Astrocyte (in vitro differentiated cells and primary cell): ENCODE data around the gene MROH2A. TPM values are rescaled to one million over a fixed set of nuclear protein-coding genes. Genes with fewer than 3 reads are reported as not detected.

Experiments
- DNase-seq: peaks from one replicate; pipeline ENCODE4 v3.0.0-alpha.2; 2010; ENCODE audit warnings: low read depth
- FAIRE-seq: peaks from 2 replicates; lab custom pipeline; 2011; peaks lifted over from hg19 to GRCh38; lab: Jason Lieb, UNC
- H2AFZ ChIP-seq: 2 replicates; pipeline ENCODE4 v1.6.0; 2012; ENCODE audit warnings: low read depth, low read length, inconsistent platforms
- H3K27ac ChIP-seq: 2 replicates; pipeline ENCODE4 v1.5.1; 2011; ENCODE audit warnings: low read depth, low read length, inconsistent platforms
- H3K27me3 ChIP-seq: 2 replicates; pipeline ENCODE4 v1.6.0; 2011; ENCODE audit warnings: low read length, inconsistent platforms; ENCODE audit not compliant: insufficient read depth
- H3K36me3 ChIP-seq: 2 replicates; pipeline ENCODE4 v1.5.1; 2011; ENCODE audit warnings: low read length, inconsistent platforms; ENCODE audit not compliant: insufficient read depth
- H3K4me1 ChIP-seq: 2 replicates; pipeline ENCODE4 v1.5.1; 2011; ENCODE audit warnings: low read length, inconsistent platforms; ENCODE audit not compliant: insufficient read depth
- H3K4me2 ChIP-seq: 2 replicates; pipeline ENCODE4 v1.6.0; 2012; ENCODE audit warnings: low read length, inconsistent platforms
- H3K4me3 ChIP-seq: 2 replicates; pipeline ENCODE4 v1.5.1; 2011; ENCODE audit warnings: low read depth, mild to moderate bottlenecking, low read length, inconsistent platforms; ENCODE audit not compliant: insufficient read depth
- H3K79me2 ChIP-seq: 2 replicates; pipeline ENCODE4 v1.6.0; 2012; ENCODE audit warnings: mild to moderate bottlenecking, low read length, inconsistent platforms; ENCODE audit not compliant: insufficient read depth
- H3K9ac ChIP-seq: 2 replicates; pipeline ENCODE4 v1.6.0; 2012; ENCODE audit warnings: mild to moderate bottlenecking, low read length, inconsistent platforms
- H3K9me3 ChIP-seq: 2 replicates; pipeline ENCODE4 v1.5.1; 2012; ENCODE audit warnings: low read depth, mild to moderate bottlenecking, low read length, inconsistent platforms; ENCODE audit not compliant: insufficient read depth
- H4K20me1 ChIP-seq: 2 replicates; pipeline ENCODE4 v1.6.0; 2012; ENCODE audit warnings: low read length, inconsistent platforms; ENCODE audit not compliant: insufficient read depth
- H3K27ac Mint-ChIP-seq: one replicate; pipeline ENCODE4 v1.8.0; 2021; ENCODE audit warnings: mild to moderate bottlenecking, mixed read lengths; ENCODE audit not compliant: unreplicated experiment
- H3K27me3 Mint-ChIP-seq: one replicate; pipeline ENCODE4 v1.8.0; 2021; ENCODE audit warnings: low read depth, mixed read lengths; ENCODE audit not compliant: unreplicated experiment
- H3K36me3 Mint-ChIP-seq: one replicate; pipeline ENCODE4 v1.8.0; 2021; ENCODE audit warnings: low read depth, mixed read lengths; ENCODE audit not compliant: unreplicated experiment
- H3K4me1 Mint-ChIP-seq: one replicate; pipeline ENCODE4 v1.8.0; 2021; ENCODE audit warnings: low read depth, mixed read lengths; ENCODE audit not compliant: unreplicated experiment
- H3K4me3 Mint-ChIP-seq: one replicate; pipeline ENCODE4 v1.8.0; 2021; ENCODE audit warnings: mild to moderate bottlenecking, moderate library complexity, mixed read lengths; ENCODE audit not compliant: unreplicated experiment
- H3K9me3 Mint-ChIP-seq: one replicate; pipeline ENCODE4 v1.8.0; 2021; ENCODE audit warnings: mild to moderate bottlenecking, mixed read lengths; ENCODE audit not compliant: unreplicated experiment
- EZH2 ChIP-seq: IDR thresholded peaks from 2 replicates; pipeline ENCODE4 v1.6.1; 2012; ENCODE audit warnings: mild to moderate bottlenecking, low read length, inconsistent platforms; ENCODE audit not compliant: insufficient read depth
- total RNA-seq: library from RNA; stranded (reverse); gene quantifications from 2 replicates; pipeline ENCODE4 v1.2.1, GENCODE V29; 2021
- TF ChIP-seq, protein P1 (sequence below): IDR thresholded peaks from 2 replicates; pipeline ENCODE4 v1.5.1; 2011; ENCODE audit warnings: low read depth, mild to moderate bottlenecking, inconsistent platforms, low read length, moderate library complexity; ENCODE audit not compliant: insufficient read depth

MROH2A gene
- total RNA-seq, 1 donor from 2014 or later, result not detected

DNA sequence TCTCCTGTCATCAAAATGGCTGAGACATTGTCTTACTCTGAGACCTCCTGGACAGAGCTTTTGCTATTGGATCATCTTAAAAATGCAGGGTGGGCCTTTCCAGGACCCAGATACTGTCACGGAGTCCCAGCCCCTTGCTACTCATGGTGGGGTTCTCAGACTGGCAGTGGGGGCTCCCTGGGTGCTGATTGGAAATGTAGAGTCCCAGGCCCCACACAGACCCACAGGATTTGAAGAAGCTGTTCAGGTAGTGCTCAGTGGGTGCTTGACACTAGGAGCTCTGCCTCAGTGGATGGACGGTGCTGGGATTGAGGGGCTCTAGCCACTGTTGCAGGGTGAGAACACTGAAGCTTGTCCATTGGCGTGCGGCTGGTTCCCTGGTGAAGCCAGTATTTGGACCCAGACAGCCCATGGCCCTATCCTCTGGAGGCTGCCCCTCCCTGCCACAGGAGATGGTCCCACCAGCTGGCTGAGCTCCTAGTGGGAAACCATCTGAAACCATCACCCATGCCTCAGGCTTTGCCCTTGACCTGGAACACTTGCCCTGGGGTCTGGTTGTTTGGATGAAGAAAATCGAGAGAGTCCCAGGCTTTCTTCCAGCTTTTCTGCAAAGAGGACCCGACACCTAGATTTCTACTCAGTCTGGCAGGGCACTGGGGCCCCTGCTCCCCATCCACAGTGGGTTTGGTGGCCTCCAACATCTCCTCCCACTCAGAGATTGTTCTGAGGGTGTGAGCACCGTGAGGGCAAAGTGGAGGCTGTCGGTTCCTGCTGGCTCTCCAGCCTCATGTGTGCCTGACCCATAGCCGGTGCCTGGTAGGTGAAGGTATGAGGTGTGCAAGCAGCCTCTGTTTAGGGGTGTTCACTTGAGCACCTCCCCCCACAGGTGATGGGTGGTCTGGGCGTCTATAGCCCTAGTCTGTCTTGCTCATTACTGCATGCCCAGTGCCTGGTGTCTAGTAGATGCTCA lies 30.1 kb downstream of the MROH2A start:
- Histone ChIP-seq H3K79me2 (no peaks in the 10 kb centered on the region), H3K4me3 (no peak overlapping the region), H3K4me2 (no peak overlapping the region), H3K27ac (no peak overlapping the region), H3K36me3 (no peaks in the 10 kb centered on the region), H3K9ac (no peak overlapping the region), H3K9me3 (no peaks in the 10 kb centered on the region), H3K4me1 (no peaks in the 10 kb centered on the region), H4K20me1 (no peaks in the 10 kb centered on the region), H2AFZ (no peak overlapping the region), H3K27me3 (peaks cover 8% of the 10 kb centered on the region)
- no peaks in the 10 kb centered on the region for H3K4me1 Mint-ChIP-seq
- H3K36me3 Mint-ChIP-seq, result no peaks in the 10 kb centered on the region
- H3K27ac Mint-ChIP-seq, result no peak overlapping the region
- H3K27me3 Mint-ChIP-seq, result peaks cover 46% of the 10 kb centered on the region
- no peak for TF ChIP-seq EZH2
- TF ChIP-seq, protein P1, sequence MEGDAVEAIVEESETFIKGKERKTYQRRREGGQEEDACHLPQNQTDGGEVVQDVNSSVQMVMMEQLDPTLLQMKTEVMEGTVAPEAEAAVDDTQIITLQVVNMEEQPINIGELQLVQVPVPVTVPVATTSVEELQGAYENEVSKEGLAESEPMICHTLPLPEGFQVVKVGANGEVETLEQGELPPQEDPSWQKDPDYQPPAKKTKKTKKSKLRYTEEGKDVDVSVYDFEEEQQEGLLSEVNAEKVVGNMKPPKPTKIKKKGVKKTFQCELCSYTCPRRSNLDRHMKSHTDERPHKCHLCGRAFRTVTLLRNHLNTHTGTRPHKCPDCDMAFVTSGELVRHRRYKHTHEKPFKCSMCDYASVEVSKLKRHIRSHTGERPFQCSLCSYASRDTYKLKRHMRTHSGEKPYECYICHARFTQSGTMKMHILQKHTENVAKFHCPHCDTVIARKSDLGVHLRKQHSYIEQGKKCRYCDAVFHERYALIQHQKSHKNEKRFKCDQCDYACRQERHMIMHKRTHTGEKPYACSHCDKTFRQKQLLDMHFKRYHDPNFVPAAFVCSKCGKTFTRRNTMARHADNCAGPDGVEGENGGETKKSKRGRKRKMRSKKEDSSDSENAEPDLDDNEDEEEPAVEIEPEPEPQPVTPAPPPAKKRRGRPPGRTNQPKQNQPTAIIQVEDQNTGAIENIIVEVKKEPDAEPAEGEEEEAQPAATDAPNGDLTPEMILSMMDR, result no peak
- no peaks in the 10 kb centered on the region for H3K9me3 Mint-ChIP-seq
- H3K4me3 Mint-ChIP-seq, result no peak overlapping the region
- FAIRE-seq (no peak), DNase-seq (no peak)

DNA sequence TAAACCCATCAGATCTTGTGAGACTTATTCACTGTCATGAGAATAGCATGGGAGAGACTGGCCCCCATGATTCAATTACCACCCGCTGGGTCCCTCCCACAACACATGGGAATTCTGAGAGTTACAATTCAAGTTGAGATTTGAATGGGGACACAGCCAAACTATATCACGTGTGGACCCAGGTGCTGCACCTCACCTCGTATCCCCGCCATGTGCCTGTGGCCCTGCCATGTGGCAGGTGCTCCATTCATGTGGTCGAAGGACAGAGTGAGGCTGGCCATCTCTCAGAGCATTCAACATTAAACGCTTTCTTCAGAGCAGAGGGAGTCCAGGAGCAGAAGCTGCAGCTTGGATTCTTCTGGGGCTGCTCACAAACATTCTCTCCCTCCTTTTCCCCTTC lies 32.3 kb downstream of the MROH2A start:
- Histone ChIP-seq H2AFZ (no peak overlapping the region), H3K27me3 (peaks cover 4% of the 10 kb centered on the region), H3K36me3 (no peaks in the 10 kb centered on the region), H4K20me1 (no peaks in the 10 kb centered on the region), H3K9me3 (no peaks in the 10 kb centered on the region), H3K4me3 (no peak overlapping the region), H3K4me2 (no peak overlapping the region), H3K9ac (no peak overlapping the region), H3K4me1 (no peaks in the 10 kb centered on the region), H3K27ac (no peak overlapping the region), H3K79me2 (no peaks in the 10 kb centered on the region)
- Mint-ChIP-seq H3K4me3 (no peak overlapping the region), H3K36me3 (no peaks in the 10 kb centered on the region), H3K4me1 (no peaks in the 10 kb centered on the region), H3K27ac (no peak overlapping the region), H3K27me3 (peaks cover 30% of the 10 kb centered on the region), H3K9me3 (no peaks in the 10 kb centered on the region)
- TF ChIP-seq, protein P1, result no peak
- TF ChIP-seq EZH2, result no peak
- FAIRE-seq (no peak), DNase-seq (no peak)

DNA sequence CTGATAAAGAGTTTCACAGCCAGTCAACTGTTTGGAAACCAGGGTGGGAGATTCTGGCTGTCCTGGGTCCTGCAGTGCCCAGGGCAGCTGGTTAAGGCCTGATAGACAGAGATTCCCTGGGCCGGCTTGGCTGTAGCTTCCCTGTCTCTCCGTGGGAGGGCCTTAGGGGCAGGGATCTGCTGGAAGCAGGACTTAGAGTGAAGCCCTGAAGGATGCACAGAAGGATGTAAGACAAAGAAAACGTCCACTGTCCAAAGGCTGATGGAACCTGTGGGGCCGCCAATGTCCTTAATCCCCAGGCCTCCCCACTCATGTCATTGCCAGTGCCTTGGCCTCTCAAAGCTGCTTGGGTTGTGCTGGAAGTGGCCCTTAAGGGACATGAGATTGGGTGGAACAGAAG lies 33.0 kb downstream of the MROH2A start:
- H3K4me3 ChIP-seq, result no peak overlapping the region
- TF ChIP-seq, protein P1, result no peak
- no peak for TF ChIP-seq EZH2

More for the DNA sequence above, 33.0 kb downstream of the MROH2A start:
- DNase-seq, result no peak
- Histone ChIP-seq H3K4me2 (no peak overlapping the region), H2AFZ (no peak overlapping the region), H3K9me3 (no peaks in the 10 kb centered on the region), H3K9ac (no peak overlapping the region), H3K4me1 (no peaks in the 10 kb centered on the region), H3K79me2 (no peaks in the 10 kb centered on the region), H3K27ac (no peak overlapping the region), H3K27me3 (peaks cover 4% of the 10 kb centered on the region), H3K36me3 (no peaks in the 10 kb centered on the region), H4K20me1 (no peaks in the 10 kb centered on the region)
- Mint-ChIP-seq H3K27ac (no peak overlapping the region), H3K4me1 (no peaks in the 10 kb centered on the region), H3K27me3 (peaks cover 28% of the 10 kb centered on the region), H3K9me3 (no peaks in the 10 kb centered on the region), H3K4me3 (no peak overlapping the region), H3K36me3 (no peaks in the 10 kb centered on the region)
- no peak for FAIRE-seq
